Left lung (tissue), 10 donors: ENCODE results near the gene CA12. TPM values are rescaled to one million over a fixed set of nuclear protein-coding genes. Genes with fewer than 3 reads are reported as not detected.

Source experiments
- ATAC-seq: fragments of 200-7000 bp; cut with Tn5 transposase; one replicate; pipeline ENCODE4 v1.9.1; 2020; ENCODE audit warnings: moderate library complexity
- DNase-seq, 4 donors: peaks; one replicate each; pipeline ENCODE4 v3.0.0-alpha.2; 2013 to 2020
- H3K27ac ChIP-seq, 2 donors: fragments of 200-600 bp; sonication (generic) in 1 of 2; one replicate each; pipeline versions ENCODE4 v1.5.0 to v1.8.0; 2020 to 2021
- H3K27me3 ChIP-seq, 2 donors: fragments of 200-600 bp; sonication (generic) in 1 of 2; one replicate each; pipeline versions ENCODE4 v1.5.0 to v1.8.0; 2020 to 2021
- H3K36me3 ChIP-seq, 2 donors: fragments of 200-600 bp; sonication (generic) in 1 of 2; one replicate each; pipeline versions ENCODE4 v1.5.0 to v1.8.0; 2020 to 2021
- H3K4me1 ChIP-seq, 2 donors: fragments of 200-600 bp; one replicate each; pipeline ENCODE4 v1.8.0; 2021
- H3K4me3 ChIP-seq, 2 donors: fragments of 200-600 bp; sonication (generic) in 1 of 2; one replicate each; pipeline versions ENCODE4 v1.5.0 to v1.8.0; 2020 to 2021; ENCODE audit warnings: mild to moderate bottlenecking in 1 of 2
- H3K9me3 ChIP-seq, 2 donors: fragments of 200-600 bp; sonication (generic) in 1 of 2; one replicate each; pipeline versions ENCODE4 v1.5.0 to v1.8.0; 2020 to 2021
- intact Hi-C, 2 donors: fragments of 100-400 bp; cut with DNase I; formaldehyde crosslinking; loops; one replicate each; pipeline versions ENCODE4 v1.11.2 to v1.14.2; 2022
- polyA plus RNA-seq, 6 donors: library from polyadenylated mRNA; unstranded; fragments of 120-200 nt; gene quantifications; one replicate each; pipeline ENCODE4 v1.2.1, GENCODE V29; 2013; ENCODE audit not compliant: insufficient read length in 6 of 6
- total RNA-seq, 2 donors: library from RNA; stranded (reverse); fragmentation: NEBNext Ultra II Directional; extraction: Animal tissue kit (Norgen Biotek cat#: 25700); gene quantifications; one replicate each; pipeline ENCODE4 v1.2.1, GENCODE V29; 2021
- TF ChIP-seq, protein P1 (sequence below), 2 donors: fragments of 200-600 bp; sonication (generic) in 1 of 2; IDR thresholded peaks; one replicate each; pipeline versions ENCODE4 v1.5.0 to v1.8.0; 2021; ENCODE audit warnings: antibody characterized with exemption in 2 of 2
- donor health status: DM: no; HTN: yes; CAD: no.
- donor health status: DM: no; HTN: no; CAD: no.

CA12 gene
- total and polyA plus RNA-seq, 8 donors, result 1.6 to 20.5 (median 5.6) TPM

- Histone ChIP-seq H3K9me3 (no peaks in the 10 kb centered on the region), H3K4me1 (peaks cover 8 to 40% of the 10 kb centered on the region in 2 donors), H3K4me3 (no peak overlapping the region), H3K27me3 (peaks cover 0 to 6% of the 10 kb centered on the region in 2 donors), H3K27ac (peak overlapping the region; percentile 4 to 33), H3K36me3 (no peaks in the 10 kb centered on the region)
- intact Hi-C loops, result no loop called here
- DNase-seq (peak in 1 of 4 donors; percentile 59), ATAC-seq (peak; percentile 29)
- TF ChIP-seq, protein P1, sequence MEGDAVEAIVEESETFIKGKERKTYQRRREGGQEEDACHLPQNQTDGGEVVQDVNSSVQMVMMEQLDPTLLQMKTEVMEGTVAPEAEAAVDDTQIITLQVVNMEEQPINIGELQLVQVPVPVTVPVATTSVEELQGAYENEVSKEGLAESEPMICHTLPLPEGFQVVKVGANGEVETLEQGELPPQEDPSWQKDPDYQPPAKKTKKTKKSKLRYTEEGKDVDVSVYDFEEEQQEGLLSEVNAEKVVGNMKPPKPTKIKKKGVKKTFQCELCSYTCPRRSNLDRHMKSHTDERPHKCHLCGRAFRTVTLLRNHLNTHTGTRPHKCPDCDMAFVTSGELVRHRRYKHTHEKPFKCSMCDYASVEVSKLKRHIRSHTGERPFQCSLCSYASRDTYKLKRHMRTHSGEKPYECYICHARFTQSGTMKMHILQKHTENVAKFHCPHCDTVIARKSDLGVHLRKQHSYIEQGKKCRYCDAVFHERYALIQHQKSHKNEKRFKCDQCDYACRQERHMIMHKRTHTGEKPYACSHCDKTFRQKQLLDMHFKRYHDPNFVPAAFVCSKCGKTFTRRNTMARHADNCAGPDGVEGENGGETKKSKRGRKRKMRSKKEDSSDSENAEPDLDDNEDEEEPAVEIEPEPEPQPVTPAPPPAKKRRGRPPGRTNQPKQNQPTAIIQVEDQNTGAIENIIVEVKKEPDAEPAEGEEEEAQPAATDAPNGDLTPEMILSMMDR (IDR thresholded peaks at IDR 0.05), result no peak
Observed at GRCh38 chr15:63372018-63372705, 9.5 kb downstream of the CA12 start.

DNA sequence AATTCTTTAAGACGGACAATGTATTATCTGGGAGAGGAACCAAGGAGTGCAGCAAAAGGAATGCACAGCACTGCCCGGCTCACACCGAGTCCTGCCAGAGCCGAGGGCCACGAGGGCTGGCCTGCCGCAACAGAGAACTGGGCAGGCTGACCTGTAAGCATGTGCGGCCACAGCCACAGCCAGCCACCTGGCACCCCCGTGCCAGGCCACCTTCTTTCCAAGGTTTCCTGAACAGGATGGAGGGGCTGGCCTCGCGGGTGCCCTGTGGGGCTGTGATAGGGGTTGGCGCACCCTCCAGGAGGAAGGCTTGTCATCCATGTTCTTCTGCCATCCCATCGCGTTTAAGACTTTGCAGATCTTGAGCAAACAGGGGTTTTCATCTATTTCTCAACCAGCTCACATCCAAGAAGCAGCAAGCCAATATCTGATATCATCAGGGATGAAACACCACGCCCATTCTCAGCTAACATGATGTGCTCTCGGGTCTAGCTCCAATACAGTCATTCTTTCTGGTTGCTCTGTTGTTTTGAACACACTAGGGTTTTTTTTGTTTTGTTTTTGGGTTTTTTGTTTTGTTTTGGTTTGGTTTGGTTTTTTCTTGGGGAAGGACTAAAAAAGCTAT lies 10.2 kb downstream of the CA12 start:
- no peaks in the 10 kb centered on the region for H3K9me3 ChIP-seq
- H3K4me1 ChIP-seq, result peaks cover 8 to 40% of the 10 kb centered on the region in 2 donors
- ATAC-seq (peak; percentile 25), DNase-seq (no peak)
- TF ChIP-seq, protein P1 (IDR thresholded peaks at IDR 0.05), result no peak
- no peak overlapping the region for H3K4me3 ChIP-seq
- H3K27ac ChIP-seq, result peak overlapping the region; percentile 4 to 73
- no peaks in the 10 kb centered on the region for H3K27me3 ChIP-seq
- H3K36me3 ChIP-seq, result no peaks in the 10 kb centered on the region
- intact Hi-C loops, result no loop called here

GRCh38 chr15:63370764-63371163 lies 10.9 kb downstream of the CA12 start:
- Histone ChIP-seq H3K9me3 (no peaks in the 10 kb centered on the region), H3K4me1 (peaks cover 8 to 40% of the 10 kb centered on the region in 2 donors), H3K4me3 (no peak overlapping the region), H3K27me3 (no peaks in the 10 kb centered on the region), H3K27ac (peak overlapping the region; percentile 3 to 39), H3K36me3 (no peaks in the 10 kb centered on the region)
- ATAC-seq (peak; percentile 66), DNase-seq (peak in 1 of 4 donors; percentile 62)
- TF ChIP-seq, protein P1 (IDR thresholded peaks at IDR 0.05), result no peak
- intact Hi-C loops, result no loop called here

DNA sequence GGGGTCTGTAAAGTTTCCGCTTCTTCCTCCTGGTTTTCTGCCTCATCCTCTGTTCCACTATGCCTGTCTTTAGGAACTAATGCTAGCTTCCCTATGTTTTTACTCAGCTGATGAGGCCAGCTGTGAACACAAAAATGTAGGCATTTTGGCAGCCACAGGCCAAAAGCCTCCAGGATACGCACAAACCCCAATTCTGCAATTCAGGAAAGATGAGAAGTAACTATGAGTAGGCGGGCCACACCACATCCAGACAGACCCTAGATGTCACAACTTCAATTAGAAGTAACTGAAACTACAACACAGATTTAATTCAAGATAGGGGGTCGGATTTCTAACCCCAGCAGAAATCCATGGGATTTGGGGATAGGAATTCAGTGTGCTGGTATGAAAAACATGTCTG lies 11.9 kb downstream of the CA12 start:
- Histone ChIP-seq H3K4me1 (peaks cover 3 to 31% of the 10 kb centered on the region in 2 donors), H3K27ac (no peak overlapping the region), H3K36me3 (no peaks in the 10 kb centered on the region), H3K27me3 (no peaks in the 10 kb centered on the region), H3K9me3 (no peaks in the 10 kb centered on the region), H3K4me3 (no peak overlapping the region)
- ATAC-seq, result no peak
- TF ChIP-seq, protein P1 (IDR thresholded peaks at IDR 0.05), result no peak
- DNase-seq, result no peak
- intact Hi-C loops, result no loop called here

DNA sequence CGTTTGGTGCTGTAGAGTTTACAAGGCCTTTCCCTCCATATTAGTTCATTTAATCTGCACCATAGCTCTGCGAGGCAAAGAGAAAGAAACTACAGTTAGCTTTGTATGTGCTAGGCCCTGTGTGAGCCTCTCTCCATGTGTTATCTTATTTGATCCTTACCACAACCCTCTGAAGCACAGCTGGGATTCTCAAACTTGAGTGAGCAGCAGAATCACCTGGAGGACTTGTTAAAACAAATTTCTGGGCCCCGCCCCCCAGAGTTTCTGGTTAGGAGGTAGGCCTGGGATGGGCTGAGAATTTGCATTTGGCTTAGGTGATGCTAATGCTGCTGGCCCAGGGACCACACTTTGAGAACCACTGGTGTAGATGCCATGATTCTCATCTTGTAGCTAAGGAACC lies 12.3 kb downstream of the CA12 start:
- Histone ChIP-seq H3K27me3 (no peaks in the 10 kb centered on the region), H3K4me3 (no peak overlapping the region), H3K4me1 (peaks cover 0 to 26% of the 10 kb centered on the region in 2 donors), H3K36me3 (no peaks in the 10 kb centered on the region), H3K9me3 (no peaks in the 10 kb centered on the region), H3K27ac (peak overlapping the region in 1 of 2 donors; percentile 13)
- TF ChIP-seq, protein P1 (IDR thresholded peaks at IDR 0.05), result no peak
- ATAC-seq, result no peak
- intact Hi-C loops, result no loop called here
- no peak for DNase-seq
